ENCODE results near the gene INSR.

Gene INSR

DNA sequence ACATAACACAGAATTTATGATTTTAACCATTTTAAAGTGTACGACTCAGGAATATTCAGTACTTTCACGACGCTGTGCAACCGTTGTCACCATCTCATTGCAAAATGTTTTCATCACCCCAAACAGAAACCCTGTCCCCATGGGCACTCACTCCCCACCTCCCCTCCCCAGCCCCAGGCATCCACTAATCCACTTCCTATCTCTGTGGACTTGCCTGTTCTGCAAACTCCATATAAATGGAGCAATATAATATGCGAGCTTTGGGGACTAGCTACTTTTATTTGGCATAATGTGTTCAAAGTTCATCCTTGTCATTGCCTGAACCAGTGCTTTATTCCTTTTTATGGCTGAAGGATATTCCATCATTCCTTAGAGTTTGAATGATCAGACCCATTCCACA, 7.3 kb upstream of the INSR start:
- Histone ChIP-seq H3K4me1 (ENCODE audit: control insufficient read depth, insufficient read depth, low read length) (no peaks in the 10 kb centered on the region; the same call in 1 of the 2 replicates), H3K36me3 (ENCODE audit: control insufficient read depth in 2 of 2, insufficient read depth in 1 of 2, low read length in 2 of 2) (no peaks in the 10 kb centered on the region), H3K4me3 (ENCODE audit: low read depth, low read length) (no peak overlapping the region), H3K27ac (ENCODE audit: extremely low read depth, low read depth, low read length) (no peak overlapping the region), H3K9me3 (ENCODE audit: control insufficient read depth, insufficient read depth, low read depth, low read length) (no peaks in the 10 kb centered on the region)
- POLR2A ChIA-PET, result interaction anchor here (0.6 kb wide), 1 partner anchor 232 kb away, joined by 3 read pairs; the partner anchor contains the start of gene ZNF557
- TF ChIP-seq YY1 (tag by site-specific recombination; IDR thresholded peaks at IDR 0.05) (no peak), ZNF174 (tag by site-specific recombination; IDR thresholded peaks at IDR 0.05) (no peak), ZNF274 (IDR thresholded peaks at IDR 0.05; ENCODE audit: low read length) (no peak), ZNF274 (tag by site-specific recombination; IDR thresholded peaks at IDR 0.05; ENCODE audit: borderline replicate concordance) (no peak), GLIS2 (tag by site-specific recombination; IDR thresholded peaks at IDR 0.05) (no peak), ZNF335 (tag by site-specific recombination; conservative IDR thresholded peaks at IDR 0.05) (no peak), ZIC2 (tag by site-specific recombination; IDR thresholded peaks at IDR 0.05) (no peak), ZNF626 (tag by site-specific recombination; IDR thresholded peaks at IDR 0.05) (no peak), ZNF610 (tag by site-specific recombination; IDR thresholded peaks at IDR 0.05; ENCODE audit: borderline replicate concordance) (no peak), SCRT1 (tag by site-specific recombination; IDR thresholded peaks at IDR 0.05; ENCODE audit: borderline replicate concordance) (no peak), GLIS1 (tag by site-specific recombination; IDR thresholded peaks at IDR 0.05) (no peak), ZNF404 (tag by site-specific recombination; IDR thresholded peaks at IDR 0.05) (no peak)
- TF ChIP-seq, protein P1, sequence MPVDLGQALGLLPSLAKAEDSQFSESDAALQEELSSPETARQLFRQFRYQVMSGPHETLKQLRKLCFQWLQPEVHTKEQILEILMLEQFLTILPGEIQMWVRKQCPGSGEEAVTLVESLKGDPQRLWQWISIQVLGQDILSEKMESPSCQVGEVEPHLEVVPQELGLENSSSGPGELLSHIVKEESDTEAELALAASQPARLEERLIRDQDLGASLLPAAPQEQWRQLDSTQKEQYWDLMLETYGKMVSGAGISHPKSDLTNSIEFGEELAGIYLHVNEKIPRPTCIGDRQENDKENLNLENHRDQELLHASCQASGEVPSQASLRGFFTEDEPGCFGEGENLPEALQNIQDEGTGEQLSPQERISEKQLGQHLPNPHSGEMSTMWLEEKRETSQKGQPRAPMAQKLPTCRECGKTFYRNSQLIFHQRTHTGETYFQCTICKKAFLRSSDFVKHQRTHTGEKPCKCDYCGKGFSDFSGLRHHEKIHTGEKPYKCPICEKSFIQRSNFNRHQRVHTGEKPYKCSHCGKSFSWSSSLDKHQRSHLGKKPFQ (tag by site-specific recombination; IDR thresholded peaks at IDR 0.05), result no peak
- CTCF ChIA-PET, result interaction anchor here (0.6 to 0.8 kb wide), 4 partner anchors 32 to 758 kb away, joined by 3 to 4 read pairs (median 3); no protein-coding TSS in a partner anchor

DNA sequence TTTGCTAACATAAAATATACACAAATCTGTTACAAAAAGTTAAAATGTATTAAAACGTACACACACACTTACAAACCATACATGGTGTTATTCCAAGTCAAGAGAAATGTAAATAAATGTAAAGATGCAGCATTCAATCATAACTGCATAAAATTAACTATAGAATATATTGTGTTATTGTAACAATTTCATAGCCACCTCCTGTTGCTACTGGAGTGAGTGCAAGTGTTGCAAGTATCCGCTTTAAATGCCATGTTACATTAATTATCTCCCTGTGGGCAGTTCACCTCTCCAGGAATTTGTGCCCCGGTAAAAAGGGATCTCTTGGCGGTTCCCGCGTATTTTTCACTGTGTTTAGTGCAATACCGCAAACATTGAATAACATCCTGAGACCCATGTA, 3.5 kb upstream of the INSR start:
- no peak overlapping the region for H3K4me3 ChIP-seq (ENCODE audit: low read depth, low read length)
- peaks cover 4% of the 10 kb centered on the region; the same call in 1 of the 2 replicates for H3K4me1 ChIP-seq (ENCODE audit: control insufficient read depth, insufficient read depth, low read length)
- ChIA-PET POLR2A (no interaction called here), CTCF (no interaction called here)
- H3K9me3 ChIP-seq (ENCODE audit: control insufficient read depth, insufficient read depth, low read depth, low read length), result no peaks in the 10 kb centered on the region
- H3K27ac ChIP-seq (ENCODE audit: extremely low read depth, low read depth, low read length), result no peak overlapping the region
- no peaks in the 10 kb centered on the region for H3K36me3 ChIP-seq (ENCODE audit: control insufficient read depth in 2 of 2, insufficient read depth in 1 of 2, low read length in 2 of 2)
- TF ChIP-seq ZIC2 (tag by site-specific recombination; IDR thresholded peaks at IDR 0.05), result 0 out of 2 replicates have a peak, but pooled peaks have one; percentile 32
- TF ChIP-seq, protein P2, sequence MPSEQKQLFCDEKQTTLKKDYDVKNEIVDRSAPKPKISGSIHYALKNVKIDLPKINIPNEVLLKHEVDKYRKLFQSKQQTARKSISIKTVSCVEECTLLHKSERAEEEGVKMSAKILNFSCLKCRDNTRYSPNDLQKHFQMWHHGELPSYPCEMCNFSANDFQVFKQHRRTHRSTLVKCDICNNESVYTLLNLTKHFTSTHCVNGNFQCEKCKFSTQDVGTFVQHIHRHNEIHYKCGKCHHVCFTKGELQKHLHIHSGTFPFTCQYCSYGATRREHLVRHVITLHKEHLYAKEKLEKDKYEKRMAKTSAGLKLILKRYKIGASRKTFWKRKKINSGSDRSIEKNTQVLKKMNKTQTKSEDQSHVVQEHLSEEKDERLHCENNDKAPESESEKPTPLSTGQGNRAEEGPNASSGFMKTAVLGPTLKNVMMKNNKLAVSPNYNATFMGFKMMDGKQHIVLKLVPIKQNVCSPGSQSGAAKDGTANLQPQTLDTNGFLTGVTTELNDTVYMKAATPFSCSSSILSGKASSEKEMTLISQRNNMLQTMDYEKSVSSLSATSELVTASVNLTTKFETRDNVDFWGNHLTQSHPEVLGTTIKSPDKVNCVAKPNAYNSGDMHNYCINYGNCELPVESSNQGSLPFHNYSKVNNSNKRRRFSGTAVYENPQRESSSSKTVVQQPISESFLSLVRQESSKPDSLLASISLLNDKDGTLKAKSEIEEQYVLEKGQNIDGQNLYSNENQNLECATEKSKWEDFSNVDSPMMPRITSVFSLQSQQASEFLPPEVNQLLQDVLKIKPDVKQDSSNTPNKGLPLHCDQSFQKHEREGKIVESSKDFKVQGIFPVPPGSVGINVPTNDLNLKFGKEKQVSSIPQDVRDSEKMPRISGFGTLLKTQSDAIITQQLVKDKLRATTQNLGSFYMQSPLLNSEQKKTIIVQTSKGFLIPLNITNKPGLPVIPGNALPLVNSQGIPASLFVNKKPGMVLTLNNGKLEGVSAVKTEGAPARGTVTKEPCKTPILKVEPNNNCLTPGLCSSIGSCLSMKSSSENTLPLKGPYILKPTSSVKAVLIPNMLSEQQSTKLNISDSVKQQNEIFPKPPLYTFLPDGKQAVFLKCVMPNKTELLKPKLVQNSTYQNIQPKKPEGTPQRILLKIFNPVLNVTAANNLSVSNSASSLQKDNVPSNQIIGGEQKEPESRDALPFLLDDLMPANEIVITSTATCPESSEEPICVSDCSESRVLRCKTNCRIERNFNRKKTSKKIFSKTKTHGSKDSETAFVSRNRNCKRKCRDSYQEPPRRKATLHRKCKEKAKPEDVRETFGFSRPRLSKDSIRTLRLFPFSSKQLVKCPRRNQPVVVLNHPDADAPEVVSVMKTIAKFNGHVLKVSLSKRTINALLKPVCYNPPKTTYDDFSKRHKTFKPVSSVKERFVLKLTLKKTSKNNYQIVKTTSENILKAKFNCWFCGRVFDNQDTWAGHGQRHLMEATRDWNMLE (tag by site-specific recombination; conservative IDR thresholded peaks at IDR 0.05; ENCODE audit: low read depth), result no peak
- TF ChIP-seq ZNF155 (tag by site-specific recombination; IDR thresholded peaks at IDR 0.05), result no peak
- TF ChIP-seq, protein P3, sequence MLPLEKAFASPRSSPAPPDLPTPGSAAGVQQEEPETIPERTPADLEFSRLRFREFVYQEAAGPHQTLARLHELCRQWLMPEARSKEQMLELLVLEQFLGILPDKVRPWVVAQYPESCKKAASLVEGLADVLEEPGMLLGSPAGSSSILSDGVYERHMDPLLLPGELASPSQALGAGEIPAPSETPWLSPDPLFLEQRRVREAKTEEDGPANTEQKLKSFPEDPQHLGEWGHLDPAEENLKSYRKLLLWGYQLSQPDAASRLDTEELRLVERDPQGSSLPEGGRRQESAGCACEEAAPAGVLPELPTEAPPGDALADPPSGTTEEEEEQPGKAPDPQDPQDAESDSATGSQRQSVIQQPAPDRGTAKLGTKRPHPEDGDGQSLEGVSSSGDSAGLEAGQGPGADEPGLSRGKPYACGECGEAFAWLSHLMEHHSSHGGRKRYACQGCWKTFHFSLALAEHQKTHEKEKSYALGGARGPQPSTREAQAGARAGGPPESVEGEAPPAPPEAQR (tag by site-specific recombination; IDR thresholded peaks at IDR 0.05), result no peak
- TF ChIP-seq ZNF394 (tag by site-specific recombination; IDR thresholded peaks at IDR 0.05; ENCODE audit: borderline replicate concordance), result no peak
- no peak for TF ChIP-seq ZNF16 (tag by site-specific recombination; IDR thresholded peaks at IDR 0.05; ENCODE audit: low read depth)
- no peak for TF ChIP-seq GLI4 (tag by site-specific recombination; IDR thresholded peaks at IDR 0.05)
- no peak for TF ChIP-seq ZNF2 (tag by site-specific recombination; IDR thresholded peaks at IDR 0.05)
- TF ChIP-seq, protein P4, sequence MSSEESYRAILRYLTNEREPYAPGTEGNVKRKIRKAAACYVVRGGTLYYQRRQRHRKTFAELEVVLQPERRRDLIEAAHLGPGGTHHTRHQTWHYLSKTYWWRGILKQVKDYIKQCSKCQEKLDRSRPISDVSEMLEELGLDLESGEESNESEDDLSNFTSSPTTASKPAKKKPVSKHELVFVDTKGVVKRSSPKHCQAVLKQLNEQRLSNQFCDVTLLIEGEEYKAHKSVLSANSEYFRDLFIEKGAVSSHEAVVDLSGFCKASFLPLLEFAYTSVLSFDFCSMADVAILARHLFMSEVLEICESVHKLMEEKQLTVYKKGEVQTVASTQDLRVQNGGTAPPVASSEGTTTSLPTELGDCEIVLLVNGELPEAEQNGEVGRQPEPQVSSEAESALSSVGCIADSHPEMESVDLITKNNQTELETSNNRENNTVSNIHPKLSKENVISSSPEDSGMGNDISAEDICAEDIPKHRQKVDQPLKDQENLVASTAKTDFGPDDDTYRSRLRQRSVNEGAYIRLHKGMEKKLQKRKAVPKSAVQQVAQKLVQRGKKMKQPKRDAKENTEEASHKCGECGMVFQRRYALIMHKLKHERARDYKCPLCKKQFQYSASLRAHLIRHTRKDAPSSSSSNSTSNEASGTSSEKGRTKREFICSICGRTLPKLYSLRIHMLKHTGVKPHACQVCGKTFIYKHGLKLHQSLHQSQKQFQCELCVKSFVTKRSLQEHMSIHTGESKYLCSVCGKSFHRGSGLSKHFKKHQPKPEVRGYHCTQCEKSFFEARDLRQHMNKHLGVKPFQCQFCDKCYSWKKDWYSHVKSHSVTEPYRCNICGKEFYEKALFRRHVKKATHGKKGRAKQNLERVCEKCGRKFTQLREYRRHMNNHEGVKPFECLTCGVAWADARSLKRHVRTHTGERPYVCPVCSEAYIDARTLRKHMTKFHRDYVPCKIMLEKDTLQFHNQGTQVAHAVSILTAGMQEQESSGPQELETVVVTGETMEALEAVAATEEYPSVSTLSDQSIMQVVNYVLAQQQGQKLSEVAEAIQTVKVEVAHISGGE (tag by site-specific recombination; conservative IDR thresholded peaks at IDR 0.05; ENCODE audit: low read depth), result no peak
- no peak for TF ChIP-seq ZNF510 (tag by site-specific recombination; IDR thresholded peaks at IDR 0.05; ENCODE audit: insufficient replicate concordance)
- no peak for TF ChIP-seq ZNF114 (tag by site-specific recombination; IDR thresholded peaks at IDR 0.05)
- TF ChIP-seq ZNF24 (tag by site-specific recombination; IDR thresholded peaks at IDR 0.05), result no peak
- no peak for TF ChIP-seq ZNF140 (tag by site-specific recombination; IDR thresholded peaks at IDR 0.05)
